ENCODE results near the gene KIAA0753.

KIAA0753 gene

GRCh38 chr17:6639586-6640535 lies 650 bp downstream of the KIAA0753 start:
- no peak for DNase-seq

DNA sequence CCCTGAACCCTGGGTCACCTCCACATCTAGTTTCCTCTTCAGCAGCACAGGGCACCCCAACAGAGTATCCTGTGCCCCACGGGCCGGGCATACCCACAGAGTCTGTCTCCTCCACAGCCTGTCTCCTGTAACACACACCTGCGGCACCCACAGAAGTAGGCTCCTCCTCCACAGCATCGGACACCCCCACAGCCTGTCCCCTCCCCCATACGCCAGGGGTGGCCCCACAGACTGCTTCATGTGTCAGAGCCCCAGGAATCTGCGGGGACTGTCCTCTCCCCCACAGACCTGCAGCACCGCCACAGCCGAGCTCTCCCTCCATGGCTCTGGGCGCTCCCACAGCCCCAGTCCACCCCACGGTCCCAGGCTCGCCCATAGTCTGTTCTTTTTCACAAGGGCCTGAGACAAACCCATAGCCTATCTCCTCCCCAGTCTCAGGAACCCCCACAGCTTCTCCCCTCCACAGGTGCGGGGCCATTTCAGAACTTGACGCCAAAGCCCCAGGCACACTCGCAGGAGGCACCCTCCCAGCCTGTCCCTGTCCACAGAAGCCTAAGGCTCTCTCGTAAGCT lies 1.4 kb downstream of the KIAA0753 start:
- DNase-seq = no peak

- no peak for DNase-seq
Observed at GRCh38 chr17:6638046-6638908, 2.2 kb downstream of the KIAA0753 start.

DNA sequence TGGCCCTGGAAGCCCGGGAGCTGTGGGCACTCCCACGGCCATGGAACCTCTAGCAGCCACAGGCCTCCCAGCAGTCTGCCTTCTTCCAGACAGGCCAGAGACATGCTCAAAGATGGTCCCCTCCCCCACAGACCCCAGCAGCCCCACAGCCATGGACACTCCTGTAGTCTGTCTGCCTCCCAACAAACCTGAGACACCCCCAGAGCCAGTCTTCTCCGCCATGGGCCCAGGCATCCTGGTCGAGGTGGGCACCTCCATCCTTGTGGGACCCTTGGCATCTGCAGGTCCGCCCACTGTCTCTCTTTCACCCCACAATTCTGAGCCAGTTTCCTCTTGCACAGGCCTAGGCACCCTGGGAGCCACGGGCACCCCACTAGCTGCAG lies 3.1 kb downstream of the KIAA0753 start:
- no peak for DNase-seq

- no peak for DNase-seq
Observed at GRCh38 chr17:6636616-6637457, 3.7 kb downstream of the KIAA0753 start.

DNA sequence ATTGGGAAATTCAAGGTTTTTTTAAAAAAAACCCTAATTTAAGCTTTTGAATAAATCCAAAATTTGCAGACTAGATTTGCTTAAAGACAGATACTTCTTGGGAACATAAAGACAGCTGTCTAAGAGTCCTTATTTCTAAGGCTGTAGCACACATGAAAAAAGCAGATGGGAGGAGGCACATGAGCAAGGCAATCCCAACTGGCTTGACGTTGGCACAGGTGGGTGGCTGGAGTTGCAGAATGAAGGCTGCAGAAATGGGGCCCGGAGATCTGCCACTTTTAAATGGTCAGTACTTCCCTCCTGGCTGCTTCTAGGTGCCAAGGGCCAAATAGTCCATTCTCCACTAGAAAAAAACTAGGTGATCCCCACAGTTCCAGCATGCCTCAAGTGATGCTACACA lies 4.4 kb downstream of the KIAA0753 start:
- DNase-seq = no peak

GRCh38 chr17:6633263-6633662 lies 7.2 kb downstream of the KIAA0753 start:
- DNase-seq = no peak

DNA sequence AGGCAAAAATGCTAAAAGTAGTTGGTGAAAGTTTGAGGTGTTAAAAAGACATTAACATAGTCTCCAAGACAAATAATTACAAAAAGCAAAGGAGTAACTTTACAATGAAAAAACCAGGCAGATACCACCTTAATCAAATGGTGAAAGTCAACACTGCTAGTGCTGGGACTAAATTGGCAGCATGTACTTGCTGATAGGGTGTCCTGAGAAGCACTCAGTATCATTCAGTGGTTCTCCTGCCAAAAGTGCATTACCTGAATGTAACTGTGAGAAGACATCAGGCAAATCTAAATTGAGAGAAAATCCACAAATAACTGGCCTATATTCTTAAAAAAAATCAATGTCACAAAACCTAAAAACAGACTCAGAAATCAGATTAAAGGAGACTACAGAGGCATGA lies 8.0 kb downstream of the KIAA0753 start:
- no peak for DNase-seq

DNA sequence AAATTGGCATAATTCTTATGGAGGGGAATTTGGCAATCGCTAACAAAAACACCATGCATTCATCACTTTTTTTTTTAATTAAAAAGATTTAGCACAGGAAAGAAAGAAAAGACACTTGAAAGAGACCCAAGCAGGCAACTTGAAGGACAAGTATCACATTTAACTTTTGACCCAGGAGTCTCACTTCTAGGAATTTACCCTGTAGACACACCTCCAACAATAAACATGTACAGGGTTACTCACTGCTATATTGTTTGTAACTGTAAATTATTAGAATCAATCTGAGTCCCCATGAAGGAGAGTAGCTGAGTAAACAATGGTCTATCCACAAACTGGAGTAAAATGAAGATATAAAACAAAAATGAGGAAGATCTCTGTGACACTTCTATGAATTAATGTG lies 10.1 kb downstream of the KIAA0753 start:
- DNase-seq = no peak

DNA sequence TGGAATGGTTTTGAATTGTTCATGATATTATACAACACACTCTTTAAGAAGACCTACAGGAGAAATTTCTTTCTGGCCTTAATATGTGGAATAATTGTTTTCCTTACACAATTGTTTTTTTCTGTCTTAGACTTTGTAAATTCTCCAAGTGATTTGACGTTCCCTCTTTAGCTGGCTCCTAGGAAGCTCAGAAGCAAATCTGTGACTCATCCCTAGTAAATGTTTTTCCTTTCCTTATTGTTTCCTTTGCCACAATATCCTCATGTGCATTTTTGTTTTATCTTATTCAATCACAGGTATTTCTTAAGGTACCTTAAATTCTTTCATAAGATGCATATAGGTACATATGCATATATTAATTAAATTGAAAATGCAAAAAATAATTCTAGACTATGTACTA lies 13.5 kb downstream of the KIAA0753 start:
- no peak for DNase-seq

GRCh38 chr17:6626616-6627015 lies 13.9 kb downstream of the KIAA0753 start:
- DNase-seq = no peak

DNA sequence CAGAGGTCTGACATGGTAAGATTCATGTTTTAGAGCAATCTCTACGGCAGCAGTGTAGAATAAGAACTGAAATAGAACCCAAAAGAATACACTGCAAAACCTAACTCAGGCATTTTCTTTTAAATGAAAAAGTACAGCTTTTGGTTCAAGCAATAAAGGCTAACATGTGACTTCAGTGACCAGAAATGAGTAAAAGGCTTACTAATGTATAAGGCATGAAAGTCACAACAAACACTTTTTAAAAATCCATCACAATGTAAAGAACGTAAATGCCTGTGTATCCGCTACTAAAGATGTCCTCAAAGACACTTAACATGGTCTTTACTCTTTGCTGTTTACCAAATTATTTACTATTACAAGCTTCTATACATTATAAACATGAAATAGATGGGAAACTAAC lies 16.6 kb downstream of the KIAA0753 start:
- no peak for DNase-seq

- DNase-seq = no peak
Observed at GRCh38 chr17:6611231-6611630, 29.3 kb downstream of the KIAA0753 start.

DNA sequence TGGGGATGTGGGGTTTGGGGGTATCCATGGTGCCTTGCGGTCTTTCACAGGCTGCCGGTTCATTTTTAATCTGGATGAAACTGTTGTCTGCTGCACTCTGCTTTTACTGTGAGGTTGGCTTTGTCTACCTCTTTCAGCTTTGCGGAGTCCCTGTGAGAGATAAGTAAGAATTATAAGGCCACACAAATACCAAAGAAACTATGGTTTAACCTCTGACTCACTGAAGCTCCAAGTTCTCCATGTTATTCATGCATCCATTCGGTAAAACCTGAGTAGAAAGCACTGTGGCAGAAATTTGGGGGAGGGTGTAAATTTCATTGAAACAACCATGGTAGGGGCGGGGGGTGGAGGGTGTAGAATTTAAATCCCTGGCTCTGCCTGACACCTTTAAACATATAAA lies 30.5 kb downstream of the KIAA0753 start:
- DNase-seq = no peak

DNA sequence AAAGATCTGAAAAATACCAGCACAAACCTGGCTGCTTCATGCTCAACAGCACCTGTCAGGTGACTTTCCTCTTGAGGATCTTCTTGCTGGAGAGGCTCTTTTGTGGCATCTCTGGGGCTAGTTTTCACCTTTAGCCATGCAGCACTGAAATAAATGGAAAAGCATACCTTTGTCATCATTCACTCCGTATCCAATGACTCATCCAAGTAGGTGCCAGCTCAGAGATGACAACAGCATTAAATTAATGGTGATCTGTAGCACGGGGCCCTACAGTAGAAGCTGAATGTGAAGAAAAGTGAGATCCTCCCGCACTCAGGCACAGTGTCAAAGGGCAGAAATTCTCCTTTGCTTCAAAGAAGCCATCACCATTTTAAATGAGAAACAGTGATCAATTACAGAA lies 32.2 kb downstream of the KIAA0753 start:
- DNase-seq = no peak

- no peak for DNase-seq
Observed at GRCh38 chr17:6605142-6605541, 35.4 kb downstream of the KIAA0753 start.

- DNase-seq = no peak
Observed at GRCh38 chr17:6603744-6604325, 36.7 kb downstream of the KIAA0753 start.

DNA sequence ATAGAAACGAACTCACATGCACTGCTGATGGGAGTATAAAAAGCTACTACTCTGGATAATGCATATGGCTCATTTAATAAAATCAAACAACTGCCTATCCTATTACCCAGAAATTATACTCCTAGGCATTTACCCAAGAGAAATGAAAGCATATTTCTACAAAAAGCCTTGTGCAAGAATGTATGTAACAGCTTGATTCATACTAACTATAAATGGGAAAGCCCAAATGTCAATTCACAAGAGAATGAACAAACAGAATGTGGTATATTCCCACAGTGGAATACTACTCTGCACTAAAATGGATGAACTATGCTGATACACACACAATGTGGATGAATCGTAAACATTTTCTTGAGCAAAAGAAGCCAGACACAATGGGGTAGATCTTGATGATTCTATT lies 38.4 kb downstream of the KIAA0753 start:
- no peak for DNase-seq

DNA sequence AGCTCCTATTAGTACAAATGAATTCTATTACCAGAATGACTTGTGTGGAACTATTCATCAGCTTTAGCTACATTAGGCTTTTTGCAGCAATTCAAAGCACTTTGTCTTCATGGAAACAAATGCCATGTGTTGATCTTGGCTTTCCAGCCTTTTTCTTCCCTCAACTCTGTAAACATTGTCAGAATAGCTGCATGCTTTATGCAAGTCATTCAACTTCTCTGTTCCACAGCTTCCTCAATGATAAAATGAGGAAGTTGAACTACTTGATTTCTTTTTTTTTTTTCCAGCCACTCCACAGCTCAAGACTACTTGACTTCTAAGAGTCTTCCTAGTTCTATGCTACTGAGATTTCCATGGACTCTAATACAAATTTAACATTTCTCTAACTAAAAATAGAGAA lies 41.1 kb downstream of the KIAA0753 start:
- DNase-seq = no peak

- no peak for DNase-seq
Observed at GRCh38 chr17:6597727-6598126, 42.8 kb downstream of the KIAA0753 start.

GRCh38 chr17:6596941-6597340 lies 43.6 kb downstream of the KIAA0753 start:
- no peak for DNase-seq

DNA sequence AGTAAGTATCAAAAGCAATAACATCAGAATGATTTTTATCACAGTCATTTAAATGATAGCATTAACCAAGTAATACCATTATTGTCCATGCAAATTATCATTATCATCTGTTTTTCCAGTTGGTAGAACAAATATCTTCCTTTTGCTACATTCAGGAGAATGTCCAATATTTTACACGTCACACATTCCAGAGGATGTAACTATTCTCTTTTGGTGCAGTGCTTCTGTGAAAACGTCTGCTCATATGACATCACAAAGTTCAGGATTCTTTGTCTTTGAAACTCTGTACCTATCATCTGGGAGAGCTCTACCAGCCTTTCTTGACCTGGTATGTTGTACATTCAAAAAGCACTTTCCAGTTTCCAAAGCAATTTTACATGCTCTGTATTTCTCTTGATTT lies 44.0 kb downstream of the KIAA0753 start:
- no peak for DNase-seq
